Trophoblast cell (in vitro differentiated cells and primary cell): ENCODE measurements around the gene PFKL.
A peak's percentile ranks its signal among the peaks of the same experiment; 100 is the strongest.

Experiments
- DNase-seq, 2 donors: peaks; one replicate each; pipeline ENCODE4 v3.0.0-alpha.2; 2016
- H2AFZ ChIP-seq: 2 replicates; pipeline ENCODE4 v1.6.1; 2013; ENCODE audit warnings: low read length, moderate library complexity, mild to moderate bottlenecking; ENCODE audit not compliant: insufficient read depth, poor library complexity
- H2AK5ac ChIP-seq: 2 replicates; pipeline ENCODE4 v1.6.1; 2013; ENCODE audit warnings: mild to moderate bottlenecking, low read length
- H2BK120ac ChIP-seq: 2 replicates; pipeline ENCODE4 v1.6.1; 2013; ENCODE audit warnings: low read length, mild to moderate bottlenecking, moderate library complexity; ENCODE audit not compliant: insufficient read depth, poor library complexity
- H2BK12ac ChIP-seq: 2 replicates; pipeline ENCODE4 v1.6.1; 2013; ENCODE audit warnings: mild to moderate bottlenecking, low read length, moderate library complexity
- H2BK5ac ChIP-seq: 2 replicates; pipeline ENCODE4 v1.6.1; 2013; ENCODE audit warnings: low read length, low read depth, moderate library complexity, mild to moderate bottlenecking; ENCODE audit not compliant: poor library complexity
- H3K14ac ChIP-seq: 2 replicates; pipeline ENCODE4 v1.6.1; 2013; ENCODE audit warnings: mild to moderate bottlenecking, low read length
- H3K18ac ChIP-seq: 2 replicates; pipeline ENCODE4 v1.6.1; 2013; ENCODE audit warnings: mild to moderate bottlenecking, low read length
- H3K23ac ChIP-seq: 2 replicates; pipeline ENCODE4 v1.6.1; 2013; ENCODE audit warnings: low read length
- H3K27ac ChIP-seq: 2 replicates; pipeline ENCODE4 v1.5.1; 2013; ENCODE audit warnings: low read depth, mild to moderate bottlenecking, inconsistent platforms, low read length, moderate library complexity
- H3K27me3 ChIP-seq: 2 replicates; pipeline ENCODE4 v1.6.1; 2013; ENCODE audit warnings: inconsistent platforms, mild to moderate bottlenecking, low read length, moderate library complexity; ENCODE audit not compliant: insufficient read depth
- H3K36me3 ChIP-seq, 2 experiments: 1 replicate in 1 of 2; 2 replicates in 1 of 2; pipeline ENCODE4 v1.6.1; 2013; ENCODE audit warnings: low read length in 2 of 2, mild to moderate bottlenecking in 2 of 2, moderate library complexity in 1 of 2; ENCODE audit not compliant: insufficient read depth in 2 of 2, control insufficient read depth in 1 of 2
- H3K4ac ChIP-seq: 2 replicates; pipeline ENCODE4 v1.6.1; 2013; ENCODE audit warnings: low read depth, mild to moderate bottlenecking, low read length, moderate library complexity
- H3K4me1 ChIP-seq, 2 experiments: 1 replicate in 1 of 2; 2 replicates in 1 of 2; pipeline ENCODE4 v1.6.1; 2013; ENCODE audit warnings: low read length in 2 of 2, mild to moderate bottlenecking in 2 of 2, moderate library complexity in 1 of 2; ENCODE audit not compliant: insufficient read depth in 2 of 2, control insufficient read depth in 1 of 2
- H3K4me2 ChIP-seq: 2 replicates; pipeline ENCODE4 v1.6.1; 2013; ENCODE audit warnings: inconsistent platforms, mild to moderate bottlenecking, low read length, moderate library complexity
- H3K4me3 ChIP-seq: 2 replicates; pipeline ENCODE4 v1.5.1; 2013; ENCODE audit warnings: mild to moderate bottlenecking, low read depth, low read length, inconsistent platforms
- H3K79me1 ChIP-seq: one replicate; pipeline ENCODE4 v1.6.1; 2013; ENCODE audit warnings: low read length
- H3K79me2 ChIP-seq: 2 replicates; pipeline ENCODE4 v1.6.1; 2013; ENCODE audit warnings: low read length, mild to moderate bottlenecking; ENCODE audit not compliant: control insufficient read depth, insufficient read depth, poor library complexity
- H3K9ac ChIP-seq: 2 replicates; pipeline ENCODE4 v1.6.1; 2013; ENCODE audit warnings: mild to moderate bottlenecking, low read length
- H3K9me3 ChIP-seq: 2 replicates; pipeline ENCODE4 v1.6.1; 2013; ENCODE audit warnings: low read depth, mild to moderate bottlenecking, control low read depth, inconsistent platforms, low read length; ENCODE audit not compliant: insufficient read depth
- H4K12ac ChIP-seq: 2 replicates; pipeline ENCODE4 v1.6.1; 2013; ENCODE audit warnings: low read depth, mild to moderate bottlenecking, low read length, moderate library complexity
- H4K8ac ChIP-seq: 2 replicates; pipeline ENCODE4 v1.6.1; 2013; ENCODE audit warnings: low read depth, mild to moderate bottlenecking, low read length, moderate library complexity
- H4K91ac ChIP-seq: one replicate; pipeline ENCODE4 v1.6.1; 2013; ENCODE audit warnings: low read depth, mild to moderate bottlenecking, low read length, moderate library complexity
- WGBS: extraction: QIAGEN DNeasy Blood & Tissue Kit; methylation state at CpG from one replicate; pipeline ENCODE4 v1.1.7; 2013; ENCODE audit warnings: missing lambda C conversion rate; ENCODE audit not compliant: insufficient read length, insufficient coverage; ENCODE audit errors: extremely low coverage; 5-methylcytosine and 5-hydroxymethylcytosine counted together

PFKL gene

GRCh38 chr21:44293551-44294231, 6.2 kb upstream of the PFKL start:
- H4K91ac ChIP-seq, result no peak overlapping the region
- no peak overlapping the region for H3K23ac ChIP-seq
- H3K4me2 ChIP-seq, result no peak overlapping the region
- H3K27ac ChIP-seq, result no peak overlapping the region
- no peak for DNase-seq
- no peak overlapping the region for H3K4me3 ChIP-seq
- H2AFZ ChIP-seq, result no peak overlapping the region
- H4K8ac ChIP-seq, result no peak overlapping the region
- H2BK120ac ChIP-seq, result no peak overlapping the region
- no CpG with 5 or more reads among the region's 33 CpGs for WGBS
- no peaks in the 10 kb centered on the region for H3K79me1 ChIP-seq
- no peak overlapping the region for H3K14ac ChIP-seq
- H3K36me3 ChIP-seq, result no peaks in the 10 kb centered on the region
- no peaks in the 10 kb centered on the region for H3K9me3 ChIP-seq
- no peak overlapping the region for H2BK5ac ChIP-seq
- H3K27me3 ChIP-seq, result no peaks in the 10 kb centered on the region
- no peak overlapping the region for H2BK12ac ChIP-seq
- no peak overlapping the region for H2AK5ac ChIP-seq
- H3K79me2 ChIP-seq, result no peaks in the 10 kb centered on the region
- no peaks in the 10 kb centered on the region for H3K4me1 ChIP-seq
- H4K12ac ChIP-seq, result no peak overlapping the region
- no peak overlapping the region for H3K18ac ChIP-seq
- H3K9ac ChIP-seq, result no peak overlapping the region
- no peak overlapping the region for H3K4ac ChIP-seq

DNA sequence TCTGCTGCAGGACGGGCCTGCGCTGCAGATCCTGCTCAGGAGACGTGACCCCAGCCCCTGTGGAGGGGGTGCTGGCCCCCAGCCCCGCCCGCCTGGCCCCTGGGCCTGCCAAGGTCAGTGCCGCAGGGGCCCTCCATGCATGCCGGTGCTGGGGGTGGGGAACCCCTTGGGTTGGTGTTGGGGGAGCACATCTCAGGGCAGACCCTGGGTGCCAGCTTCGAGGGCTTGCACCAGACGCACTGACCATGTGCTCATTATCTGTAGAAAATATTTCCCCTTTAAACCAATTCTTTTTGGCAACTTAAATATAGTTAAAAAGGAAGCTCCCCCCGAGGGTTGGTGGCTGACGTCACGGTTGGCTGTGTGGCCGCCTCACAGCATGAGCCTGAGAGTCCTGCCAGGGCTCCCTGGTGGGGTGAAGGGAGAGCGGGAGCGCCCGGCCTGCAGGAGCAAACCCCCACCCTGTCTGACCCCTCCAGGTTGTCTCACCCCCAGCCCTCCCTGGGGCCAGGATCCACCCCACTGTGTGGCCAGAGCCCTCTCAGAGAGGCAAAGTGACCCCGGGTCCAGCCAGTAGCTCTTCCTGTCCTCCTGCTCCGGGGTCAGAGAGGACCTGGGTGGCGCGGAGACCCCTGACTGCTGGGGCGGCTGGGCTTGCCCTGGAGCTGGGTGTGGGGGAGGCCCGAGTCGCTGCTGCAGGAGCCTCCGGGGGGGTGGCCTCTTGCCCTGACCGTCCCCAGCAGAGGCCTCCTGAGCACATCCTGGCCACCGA, 5.3 kb upstream of the PFKL start:
- Histone ChIP-seq H2BK12ac (no peak overlapping the region), H3K23ac (no peak overlapping the region), H3K4ac (no peak overlapping the region), H3K79me2 (peaks cover under 1% of the 10 kb centered on the region), H3K36me3 (no peaks in the 10 kb centered on the region), H2BK120ac (no peak overlapping the region), H3K27me3 (no peaks in the 10 kb centered on the region), H3K14ac (no peak overlapping the region), H3K4me2 (no peak overlapping the region), H4K8ac (no peak overlapping the region), H3K9me3 (no peaks in the 10 kb centered on the region), H3K9ac (no peak overlapping the region), H4K12ac (no peak overlapping the region), H3K27ac (no peak overlapping the region), H2AFZ (no peak overlapping the region), H3K18ac (no peak overlapping the region), H2AK5ac (no peak overlapping the region), H3K4me1 (peaks cover 2% of the 10 kb centered on the region in 2 experiments), H2BK5ac (no peak overlapping the region), H4K91ac (no peak overlapping the region), H3K79me1 (peaks cover 3% of the 10 kb centered on the region), H3K4me3 (no peak overlapping the region)
- no CpG with 5 or more reads among the region's 26 CpGs for WGBS
- DNase-seq, result no peak

DNA sequence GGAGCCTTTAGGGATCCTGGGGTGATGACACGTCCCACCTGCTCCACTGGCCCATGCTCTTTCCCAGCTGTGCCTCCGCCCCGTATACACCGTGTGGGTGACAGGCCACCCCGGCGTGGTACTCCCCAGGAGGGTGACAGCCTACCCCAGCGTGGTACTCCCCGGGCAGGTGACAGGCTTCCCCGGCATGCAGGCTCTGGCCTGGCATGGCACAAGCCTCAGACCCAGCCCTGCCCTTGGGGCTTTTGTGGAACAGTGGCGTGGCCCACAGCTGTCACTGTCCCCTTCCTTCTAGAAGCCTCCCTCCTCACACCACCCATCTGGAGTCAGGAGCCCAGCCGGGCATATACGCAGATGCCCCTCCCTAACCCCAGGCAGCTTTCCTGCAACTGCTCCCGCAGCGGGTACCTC, 4.7 kb upstream of the PFKL start:
- no peak overlapping the region for H4K91ac ChIP-seq
- H3K9me3 ChIP-seq, result no peaks in the 10 kb centered on the region
- H3K27me3 ChIP-seq, result no peaks in the 10 kb centered on the region
- H2AK5ac ChIP-seq, result no peak overlapping the region
- no peaks in the 10 kb centered on the region for H3K36me3 ChIP-seq
- no peak overlapping the region for H3K4ac ChIP-seq
- peak; percentile 58 to 69 for DNase-seq
- no peak overlapping the region for H3K27ac ChIP-seq
- no peak overlapping the region for H2AFZ ChIP-seq
- no peak overlapping the region for H2BK12ac ChIP-seq
- no peak overlapping the region for H3K14ac ChIP-seq
- H3K4me3 ChIP-seq, result no peak overlapping the region
- no peak overlapping the region for H3K4me2 ChIP-seq
- H4K8ac ChIP-seq, result no peak overlapping the region
- no peak overlapping the region for H2BK5ac ChIP-seq
- H3K4me1 ChIP-seq, result peaks cover 2% of the 10 kb centered on the region in 2 experiments
- H3K18ac ChIP-seq, result no peak overlapping the region
- H3K9ac ChIP-seq, result no peak overlapping the region
- no CpG with 5 or more reads among the region's 14 CpGs for WGBS
- H3K23ac ChIP-seq, result no peak overlapping the region
- peaks cover 4% of the 10 kb centered on the region for H3K79me2 ChIP-seq
- peaks cover 7% of the 10 kb centered on the region for H3K79me1 ChIP-seq
- H4K12ac ChIP-seq, result no peak overlapping the region
- H2BK120ac ChIP-seq, result no peak overlapping the region

GRCh38 chr21:44295646-44296045, 4.2 kb upstream of the PFKL start:
- H3K4ac ChIP-seq, result no peak overlapping the region
- no peaks in the 10 kb centered on the region for H3K9me3 ChIP-seq
- no peak overlapping the region for H3K18ac ChIP-seq
- H3K9ac ChIP-seq, result no peak overlapping the region
- no peaks in the 10 kb centered on the region for H3K36me3 ChIP-seq
- no peak overlapping the region for H3K4me3 ChIP-seq
- H2BK120ac ChIP-seq, result no peak overlapping the region
- H3K4me1 ChIP-seq, result peaks cover 3 to 4% of the 10 kb centered on the region in 2 experiments
- no peak overlapping the region for H2BK12ac ChIP-seq
- no peak overlapping the region for H4K8ac ChIP-seq
- H3K27me3 ChIP-seq, result no peaks in the 10 kb centered on the region
- no peak overlapping the region for H3K23ac ChIP-seq
- no peak overlapping the region for H3K4me2 ChIP-seq
- H2AFZ ChIP-seq, result no peak overlapping the region
- H3K27ac ChIP-seq, result no peak overlapping the region
- peaks cover 12% of the 10 kb centered on the region for H3K79me1 ChIP-seq
- H3K14ac ChIP-seq, result no peak overlapping the region
- H4K12ac ChIP-seq, result no peak overlapping the region
- H2AK5ac ChIP-seq, result no peak overlapping the region
- no peak for DNase-seq
- peaks cover 8% of the 10 kb centered on the region for H3K79me2 ChIP-seq
- no peak overlapping the region for H4K91ac ChIP-seq
- no peak overlapping the region for H2BK5ac ChIP-seq
- WGBS, result no CpG with 5 or more reads among the region's 10 CpGs
